GM18858 (cell line): Measurements from ENCODE around the gene PACSIN3.

Source experiments
- ATAC-seq: cut with Tn5 transposase; IDR thresholded peaks from one replicate; pipeline ENCODE4 v1.9.1; 2021; ENCODE audit not compliant: unreplicated experiment

PACSIN3 gene

DNA sequence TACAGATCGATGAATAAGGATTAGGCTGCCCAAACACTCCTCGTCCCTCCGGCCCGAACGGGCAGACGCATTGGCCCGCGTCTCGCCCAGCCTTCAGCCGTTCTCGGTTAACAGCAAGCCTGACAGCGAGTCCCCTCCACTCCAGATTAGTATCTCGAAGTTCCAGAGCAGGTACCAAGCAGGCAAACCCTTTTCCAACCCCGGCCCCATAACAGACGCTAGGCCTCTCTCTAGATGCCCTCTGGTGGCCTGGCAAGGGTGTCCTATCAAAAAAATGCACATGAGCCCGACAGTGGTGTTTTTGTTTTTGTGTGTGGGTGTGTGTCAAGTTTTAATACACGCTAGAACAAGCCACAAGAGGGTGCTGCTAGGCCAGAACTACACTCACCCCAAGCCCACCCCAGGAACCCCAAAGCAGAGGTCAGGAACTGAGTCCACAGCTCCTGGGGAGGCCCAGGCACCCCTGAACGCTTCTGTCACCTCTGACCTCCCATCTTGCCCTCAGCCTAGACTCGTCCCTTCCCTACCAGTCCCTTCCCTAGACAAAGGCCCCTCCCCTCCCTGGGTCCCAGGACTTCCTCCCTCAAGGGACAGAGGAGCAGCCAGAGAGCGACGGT is 8.9 kb downstream of the PACSIN3 start:
- peak; percentile 36 for ATAC-seq

DNA sequence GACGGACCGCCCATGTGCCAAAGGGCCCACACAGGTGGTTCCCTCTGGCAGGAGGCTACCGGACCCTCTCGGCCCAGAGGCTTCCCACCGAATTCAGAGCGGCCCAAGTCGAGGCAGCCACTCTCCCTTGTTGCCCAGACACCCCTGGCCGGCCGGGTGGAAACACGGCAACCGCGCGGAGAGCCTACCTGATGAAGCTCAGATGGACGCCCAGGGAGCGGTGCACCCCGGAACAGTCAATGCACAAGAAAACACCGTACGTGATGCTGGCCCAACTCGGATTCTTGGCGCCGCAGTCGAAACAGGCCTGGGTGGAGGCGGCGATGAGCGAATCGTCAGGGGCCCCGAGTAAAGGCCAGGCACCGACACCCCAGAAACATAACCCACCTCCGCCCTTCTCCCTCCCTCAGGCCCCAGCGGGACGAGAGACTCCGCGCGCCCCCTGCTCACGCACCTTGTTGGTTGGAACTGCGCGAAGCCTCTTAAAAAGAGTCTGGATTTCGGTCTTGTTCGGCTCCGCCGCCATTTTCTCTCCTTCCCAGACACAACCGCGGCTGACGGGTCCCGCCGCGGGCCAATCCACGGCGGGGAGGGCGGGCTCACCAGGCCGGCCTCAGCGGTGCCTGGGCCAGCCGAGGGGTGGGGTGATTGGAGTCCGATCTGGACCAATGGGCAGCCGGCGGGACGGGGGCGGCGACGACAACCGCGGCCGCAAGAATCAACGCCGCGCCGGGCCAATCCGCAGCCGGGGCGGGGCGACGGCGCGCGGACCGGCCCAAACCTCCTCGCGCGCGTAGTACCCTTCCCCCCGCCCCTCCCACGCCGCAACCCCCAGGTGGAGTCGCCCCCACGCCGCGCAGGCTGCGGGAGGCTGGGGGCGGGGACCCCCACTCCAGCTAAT is 9.7 kb downstream of the PACSIN3 start, which contains the start of gene ARFGAP2:
ARFGAP2 (minus strand) TSS at position 552 of the 901 bp plus-strand sequence; CDS start at position 526, 26 bp downstream.
- ATAC-seq = peak; percentile 78

DNA sequence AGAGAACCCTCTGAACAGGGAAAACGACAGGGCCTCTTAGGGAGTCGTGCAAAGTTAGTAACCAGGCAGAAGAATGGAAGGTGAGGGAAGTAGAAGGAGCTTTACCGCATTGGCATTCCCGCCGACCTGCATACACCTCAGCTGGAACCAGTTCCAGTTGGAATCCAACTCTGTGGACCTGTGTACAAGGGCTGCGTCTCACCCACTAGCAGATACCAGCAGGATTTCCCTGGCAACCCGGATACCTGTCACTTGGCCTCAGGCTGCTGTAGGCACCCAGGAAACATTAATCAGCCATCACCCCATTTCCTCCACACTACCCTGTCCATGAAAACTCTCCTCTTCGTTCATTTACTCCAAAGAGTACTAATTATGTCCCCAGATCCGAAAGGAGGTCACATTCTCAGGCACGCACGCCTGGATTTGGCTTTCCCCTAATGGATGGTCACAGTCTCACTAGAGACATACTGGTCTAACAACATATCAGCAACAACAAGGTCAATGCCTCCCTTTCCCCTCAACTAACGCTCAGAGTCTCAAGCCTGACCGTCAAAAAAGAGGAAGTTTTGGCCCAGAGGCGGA is 10.4 kb downstream of the PACSIN3 start:
- ATAC-seq = no peak

DNA sequence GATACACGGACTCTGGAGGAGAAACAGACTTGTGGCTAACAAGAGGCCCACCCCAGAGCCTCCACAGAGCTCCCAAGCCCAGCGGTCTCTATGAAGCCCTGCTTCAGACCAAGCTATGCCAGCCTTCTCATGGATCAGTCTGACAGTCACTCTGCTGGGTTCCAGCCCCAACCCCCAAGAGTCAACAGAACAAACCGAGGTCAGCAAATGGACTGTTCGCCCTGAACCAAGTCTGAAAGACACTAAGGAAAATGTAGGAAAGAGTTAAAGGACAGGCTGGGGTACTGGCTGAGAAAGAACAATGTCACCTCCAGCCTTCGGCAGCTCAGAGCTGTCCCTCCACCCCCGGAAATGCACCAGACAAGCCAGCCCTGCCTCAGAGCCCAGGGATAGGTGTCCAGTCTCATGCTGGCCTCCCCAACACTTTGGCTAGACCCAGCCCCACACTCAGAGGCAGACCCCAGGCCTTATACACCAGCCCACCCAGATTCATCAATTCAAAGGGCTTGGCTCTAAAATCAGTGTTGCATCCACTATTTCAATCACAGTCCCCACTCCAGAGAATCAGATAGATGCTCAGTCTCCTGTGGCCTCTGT is 13.4 kb downstream of the PACSIN3 start:
- no peak for ATAC-seq

DNA sequence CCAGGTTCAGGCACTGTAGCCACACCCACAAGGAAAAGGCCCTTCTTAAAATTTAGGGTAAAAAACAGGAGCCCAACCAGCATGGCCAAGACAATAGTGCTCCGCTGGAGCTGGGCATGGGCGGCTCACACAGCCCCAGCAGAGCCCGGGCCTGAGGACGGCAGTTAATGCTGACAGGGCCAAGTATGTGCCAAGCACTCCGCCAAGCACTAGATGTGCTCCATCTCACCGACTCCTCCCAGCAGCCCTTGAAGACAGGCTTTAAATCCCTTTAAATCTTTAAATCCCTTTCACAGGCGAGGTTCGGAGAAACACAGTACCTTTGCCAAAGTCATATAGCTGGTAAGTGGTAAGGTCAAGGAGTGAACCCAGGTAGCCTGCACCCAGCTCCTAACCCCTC is 14.4 kb downstream of the PACSIN3 start:
- no peak for ATAC-seq

DNA sequence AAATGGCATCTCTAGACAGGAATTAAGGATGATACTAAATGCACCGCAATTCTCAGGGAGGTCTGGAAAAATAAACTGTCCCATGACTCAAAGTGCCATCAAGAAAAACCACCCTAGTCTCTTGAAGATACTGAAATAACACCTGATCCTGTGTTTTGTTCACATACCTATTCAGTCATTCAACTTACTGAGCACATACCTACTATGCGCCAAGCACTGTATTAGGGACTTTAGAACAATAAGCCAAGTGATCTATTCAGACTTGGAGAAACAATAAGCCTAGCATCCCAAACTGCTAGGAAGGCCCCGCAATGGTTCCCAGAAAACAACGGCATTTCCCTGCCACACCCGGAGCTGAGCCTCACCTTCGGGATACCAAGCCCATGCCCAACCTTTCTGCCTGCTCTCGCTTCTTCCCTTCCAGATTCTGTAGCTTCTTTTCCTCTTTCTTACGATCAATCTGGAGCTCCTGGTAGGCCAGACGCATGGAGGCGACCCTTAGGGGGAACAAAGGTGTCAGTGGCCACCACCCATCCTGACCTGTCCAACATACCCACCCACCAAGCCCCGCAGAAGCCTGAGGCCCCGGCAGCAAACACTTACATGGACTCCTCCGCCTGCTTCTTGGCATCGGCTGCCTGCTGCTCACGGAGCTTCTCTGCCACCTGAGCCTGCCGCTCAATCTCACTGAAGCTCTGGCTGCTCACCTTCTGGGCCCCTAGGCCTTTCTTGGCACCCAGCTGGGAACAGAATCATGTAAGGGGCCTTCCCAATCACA is 15.0 kb downstream of the PACSIN3 start:
- no peak for ATAC-seq

DNA sequence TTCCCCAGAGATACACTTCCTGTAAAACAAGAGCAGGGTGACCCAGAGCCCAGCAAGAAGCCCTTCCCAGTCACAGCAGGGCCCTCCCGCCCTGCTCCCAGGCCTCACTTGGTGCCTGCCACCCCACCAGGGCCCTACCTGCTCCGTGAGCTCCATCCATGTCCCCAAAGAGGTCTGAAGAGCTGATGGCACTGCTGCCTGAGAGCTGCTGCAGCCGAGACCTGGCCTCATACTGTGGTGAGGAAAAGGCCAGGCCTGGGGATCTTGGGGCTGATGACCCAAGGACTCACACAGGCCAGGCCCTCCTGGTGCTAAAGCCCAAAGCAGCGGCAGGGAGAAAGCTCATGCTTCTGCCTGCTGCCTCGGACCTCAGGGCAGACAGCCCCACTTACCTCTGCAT is 19.9 kb downstream of the PACSIN3 start:
- no peak for ATAC-seq

DNA sequence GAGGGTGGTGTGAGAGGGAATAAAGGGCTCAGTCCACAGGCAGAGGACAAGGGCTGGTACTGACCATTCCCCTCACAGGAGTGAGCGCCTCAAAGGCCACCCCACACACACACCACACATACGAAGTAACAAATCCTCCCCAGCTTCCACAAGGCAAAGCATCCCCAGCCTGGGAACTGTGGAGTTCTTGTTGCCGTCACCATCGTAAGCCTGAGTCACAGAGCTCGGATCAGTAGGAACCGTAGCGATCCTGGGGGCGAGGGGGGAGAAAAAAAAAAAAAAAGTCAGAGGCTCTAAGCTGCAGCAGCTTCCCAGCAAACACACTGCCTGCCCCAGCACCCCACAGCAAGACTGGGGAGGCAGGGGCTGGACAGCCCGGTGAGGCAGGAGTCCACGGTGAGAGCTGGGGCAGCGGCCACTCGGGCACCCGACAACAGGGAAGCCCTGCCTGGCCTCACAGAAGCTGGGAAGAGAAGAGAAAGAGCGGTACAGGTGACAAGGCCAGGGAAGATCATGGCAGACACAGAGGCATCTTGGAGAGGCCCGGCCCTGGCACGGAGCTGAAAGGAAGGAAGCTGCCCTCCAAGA is 20.9 kb downstream of the PACSIN3 start:
- no peak for ATAC-seq

DNA sequence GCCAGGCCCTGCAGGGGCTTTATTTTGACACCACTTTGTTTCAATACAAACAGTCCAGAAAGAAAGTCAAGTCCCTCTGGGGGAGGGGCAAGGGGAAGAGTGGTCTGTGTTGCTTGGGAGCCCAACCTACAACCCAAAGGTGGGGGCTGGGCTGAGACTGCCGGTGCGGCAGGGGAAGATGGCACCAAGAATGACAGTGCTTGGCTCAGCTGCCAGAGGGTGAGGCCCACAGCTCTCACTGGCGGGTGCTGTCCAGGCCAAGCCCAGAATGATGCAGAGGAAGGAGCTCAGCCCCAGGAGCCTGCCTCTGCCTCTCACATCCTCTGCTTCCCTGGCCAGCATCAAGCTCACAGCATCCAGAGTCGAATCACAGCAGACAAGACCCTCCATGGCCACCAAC is 21.9 kb downstream of the PACSIN3 start:
- ATAC-seq = no peak

DNA sequence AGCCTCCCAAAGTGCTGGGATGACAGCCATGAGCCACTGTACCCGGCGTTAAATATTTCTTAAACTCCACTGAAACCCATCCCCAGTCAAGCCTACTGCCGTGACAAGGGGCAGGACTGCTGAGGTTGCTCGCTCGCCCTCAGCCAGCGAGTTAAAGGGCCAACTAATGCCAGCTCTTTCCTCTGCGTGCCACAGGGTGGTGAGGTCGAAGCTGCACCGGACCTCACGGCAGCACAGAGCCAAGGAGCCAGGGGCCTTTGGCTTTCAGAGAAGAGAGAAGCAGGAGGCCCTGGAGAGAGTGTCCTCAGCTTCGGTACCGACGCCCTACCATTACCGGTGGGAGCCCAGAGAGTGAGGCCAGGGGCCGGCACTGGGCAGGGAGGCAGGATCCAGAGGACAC is 22.3 kb downstream of the PACSIN3 start:
- ATAC-seq = no peak

DNA sequence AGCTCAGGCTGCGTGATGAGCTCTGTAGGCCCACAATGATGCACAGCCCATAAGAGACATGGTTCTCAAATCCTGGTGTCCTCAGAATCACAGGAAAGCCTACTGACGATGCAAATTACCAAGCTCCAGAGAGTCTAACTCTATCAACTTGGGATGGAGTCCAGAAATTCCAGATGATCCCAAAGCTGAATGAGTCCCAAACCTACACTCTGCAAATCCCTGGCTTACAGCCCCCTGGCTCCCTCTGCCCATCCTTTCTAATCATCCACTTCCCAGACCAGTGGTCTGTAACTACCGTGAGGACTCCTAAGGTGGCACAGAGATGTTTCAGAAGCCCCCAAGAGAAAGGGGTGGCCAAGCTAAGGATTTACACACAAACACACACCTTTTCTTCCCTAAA is 23.0 kb downstream of the PACSIN3 start:
- ATAC-seq = no peak

DNA sequence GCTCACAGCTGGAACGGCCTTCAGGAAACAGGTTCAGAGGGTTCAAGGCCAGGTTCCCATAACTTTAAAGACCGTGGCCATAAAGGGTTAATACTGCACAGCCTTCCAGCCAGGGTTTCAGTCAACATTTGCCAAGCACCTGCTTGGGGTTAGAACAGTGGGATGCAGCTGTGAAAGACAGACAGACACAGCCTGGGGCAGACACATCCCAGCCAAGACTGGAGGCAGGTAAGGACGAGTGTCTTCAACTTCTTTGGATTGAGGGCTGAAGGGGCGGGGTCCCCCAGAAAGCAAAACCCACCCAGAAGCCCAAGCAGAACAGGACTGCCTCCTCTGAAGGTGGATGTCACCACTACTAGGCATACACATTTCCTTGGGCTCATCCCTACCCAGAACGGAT is 23.8 kb downstream of the PACSIN3 start:
- ATAC-seq = no peak

DNA sequence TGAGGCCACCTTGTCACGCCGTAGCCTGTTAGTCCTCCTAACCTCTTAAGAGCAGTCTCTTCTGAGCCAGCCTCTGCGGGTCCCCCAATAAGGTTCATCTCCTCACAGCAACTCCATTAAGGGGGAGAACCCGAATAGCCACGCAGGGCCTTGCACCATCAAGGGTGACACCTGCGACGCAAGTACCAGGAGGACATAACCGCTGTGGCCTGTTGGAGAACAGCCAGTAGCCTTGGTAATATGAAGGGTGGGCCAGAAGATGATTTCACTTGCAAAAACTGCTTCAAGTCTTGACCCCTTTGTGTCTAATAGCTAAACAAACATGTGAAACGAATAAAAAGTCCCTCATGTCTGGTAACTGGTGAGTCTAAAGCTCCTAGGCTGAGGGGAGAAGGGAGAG is 24.3 kb downstream of the PACSIN3 start:
- no peak for ATAC-seq

DNA sequence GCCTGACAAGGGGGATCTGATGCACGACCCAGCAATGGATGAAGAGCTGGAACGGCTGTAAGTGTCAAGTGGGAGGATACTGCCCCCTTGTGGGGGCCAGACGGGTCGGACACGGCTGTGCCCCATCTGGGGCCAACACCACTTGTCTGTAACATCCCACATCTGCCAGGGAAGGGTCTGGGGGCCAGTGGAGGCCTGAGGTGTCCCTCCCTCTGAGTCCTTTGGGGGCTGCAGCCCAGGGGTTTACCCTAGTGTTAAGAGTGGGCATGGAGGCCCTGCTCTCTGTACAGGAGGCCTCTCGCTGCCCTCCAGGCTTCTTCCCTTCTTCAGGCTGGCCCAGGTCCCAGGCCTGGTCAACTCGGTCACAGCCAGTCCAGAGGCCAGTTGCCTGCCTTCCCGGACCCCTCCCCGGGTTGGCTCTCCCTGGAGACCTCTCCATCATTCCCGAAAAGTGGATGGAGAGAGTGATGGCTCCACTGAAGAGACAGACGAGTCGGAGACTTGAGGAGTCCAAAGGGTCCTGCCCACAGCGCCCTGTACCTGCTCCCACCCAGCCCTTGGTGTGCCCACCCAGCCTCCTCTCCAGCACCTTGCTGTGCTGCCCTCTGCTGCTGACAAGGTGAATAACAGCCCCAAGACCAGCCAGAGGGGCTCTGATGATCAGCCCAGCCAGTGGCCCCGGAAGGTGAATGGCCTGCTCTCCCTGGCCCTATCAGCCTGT is 24.9 kb downstream of the PACSIN3 start:
- ATAC-seq = no peak

DNA sequence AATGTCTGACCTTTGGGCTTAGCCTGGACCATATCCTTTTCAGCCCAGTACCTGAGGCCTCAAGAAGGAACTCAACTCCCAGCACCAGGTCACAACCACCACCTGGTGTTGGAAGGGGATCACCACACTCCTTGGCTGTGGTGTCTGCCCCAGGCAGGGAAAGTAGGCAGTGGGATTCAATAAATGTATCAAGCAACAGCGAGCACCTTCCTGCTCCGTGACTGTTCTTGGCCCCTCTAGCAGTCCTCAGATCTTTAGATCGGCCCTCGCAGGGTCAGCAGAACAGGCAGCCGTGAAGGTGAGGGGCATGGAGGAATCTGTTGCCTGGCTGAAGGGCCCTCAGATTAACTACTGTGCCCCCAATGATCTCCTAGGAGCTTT is 25.5 kb downstream of the PACSIN3 start:
- no peak for ATAC-seq

DNA sequence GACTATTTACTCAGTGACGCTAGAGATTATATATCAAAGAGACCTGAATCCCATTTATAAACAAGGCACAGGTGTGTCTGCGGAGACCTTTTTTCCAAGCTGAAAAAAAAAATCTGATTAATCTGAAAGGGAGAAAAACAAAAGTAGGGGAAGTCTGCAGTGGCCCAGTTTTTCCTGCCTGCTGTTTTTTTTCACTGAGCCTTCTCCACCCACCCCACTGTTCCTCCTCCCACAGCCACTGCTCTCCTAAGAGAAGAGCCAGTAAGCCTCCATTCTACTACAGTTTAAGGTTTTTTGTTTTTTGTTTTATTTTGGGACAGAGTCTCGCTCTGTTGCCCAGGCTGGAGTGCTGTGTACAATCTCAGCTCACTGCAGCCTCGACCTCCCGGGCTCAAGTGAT is 28.0 kb downstream of the PACSIN3 start:
- no peak for ATAC-seq

DNA sequence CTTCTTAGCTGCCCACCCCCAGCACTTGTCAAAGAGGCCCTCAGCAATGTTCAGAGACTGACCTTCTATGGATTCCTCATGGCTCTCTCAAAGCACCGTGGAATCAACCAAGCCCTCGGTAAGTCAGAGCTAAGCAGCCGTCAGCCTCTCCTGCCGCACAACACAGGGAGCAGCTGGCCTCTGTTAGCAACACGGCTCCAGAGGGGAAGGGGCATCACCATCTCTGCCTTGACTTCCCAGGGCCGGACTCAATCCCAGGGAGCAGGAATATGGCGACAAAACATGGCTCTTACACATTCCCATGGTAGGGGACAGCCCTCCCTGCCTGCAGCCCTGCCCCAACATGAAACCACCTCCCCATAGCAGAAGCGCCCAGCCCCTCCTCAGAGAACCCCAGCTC is 28.4 kb downstream of the PACSIN3 start:
- ATAC-seq = no peak

DNA sequence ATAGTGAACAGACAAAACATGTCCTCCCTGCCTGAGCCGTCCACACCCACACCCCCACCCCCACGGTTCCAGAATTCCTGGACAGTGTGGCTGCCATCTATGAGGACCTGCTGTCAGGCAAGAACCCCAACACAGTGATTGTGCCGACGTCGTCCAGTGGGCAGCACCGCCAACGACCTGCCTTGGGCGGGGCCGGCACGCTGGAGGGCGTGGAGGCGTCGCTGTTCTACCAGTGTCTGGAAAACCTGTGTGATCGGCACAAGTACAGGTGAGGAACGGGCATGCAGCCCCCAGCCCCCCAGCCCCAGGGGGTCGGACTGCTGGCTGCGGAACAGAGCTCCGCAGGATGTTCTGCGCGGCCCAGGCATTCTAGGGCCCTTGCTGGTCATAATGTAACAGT is 29.3 kb downstream of the PACSIN3 start:
- ATAC-seq = no peak

DNA sequence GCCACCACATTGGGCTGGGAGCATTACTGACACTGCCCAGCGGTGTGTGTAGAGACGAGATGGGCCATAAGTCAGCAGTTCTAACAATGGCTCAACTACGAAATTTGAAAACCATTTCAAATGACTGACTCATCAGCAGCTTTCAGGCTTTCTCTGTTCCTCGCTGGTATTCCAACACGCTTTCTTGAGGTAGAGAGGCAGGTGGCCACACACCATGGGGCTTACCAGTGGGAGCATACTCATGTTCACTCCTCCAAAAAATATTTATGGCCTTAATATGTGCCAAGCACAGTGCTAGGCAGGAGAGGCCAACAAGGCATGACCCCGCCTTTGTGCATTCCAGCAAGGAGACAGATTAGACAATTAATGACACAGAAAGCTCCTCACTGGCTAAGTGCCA is 29.9 kb downstream of the PACSIN3 start:
- ATAC-seq = no peak

DNA sequence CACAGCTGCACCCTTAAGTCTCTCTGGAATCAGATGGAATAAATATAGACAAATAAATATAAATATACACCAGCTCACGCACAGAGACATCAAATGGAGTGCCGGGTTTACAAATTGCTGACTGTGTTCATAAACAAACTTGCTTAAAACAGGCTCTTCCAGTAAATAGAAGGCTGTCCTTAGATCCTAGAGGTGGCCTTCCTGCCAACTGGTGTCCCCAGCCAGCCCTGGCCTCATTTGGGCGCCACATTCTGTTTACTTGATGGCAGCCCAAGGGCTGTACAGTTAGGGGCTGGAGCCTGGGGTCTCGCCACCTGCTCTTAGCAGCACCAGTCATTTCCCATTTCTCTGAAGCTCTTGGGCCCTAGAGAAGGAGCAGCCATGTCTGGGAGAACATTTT is 30.4 kb downstream of the PACSIN3 start:
- ATAC-seq = no peak
